ENCODE results near the gene VAPB.

Gene VAPB

GRCh38 chr20:58438970-58439808 lies 50.2 kb downstream of the VAPB start:
- DNase-seq = no peak

GRCh38 chr20:58440021-58440767 lies 51.2 kb downstream of the VAPB start:
- DNase-seq = no peak

- DNase-seq = no peak
Measured at GRCh38 chr20:58441723-58442122, 52.7 kb downstream of the VAPB start.

GRCh38 chr20:58444746-58445255 lies 55.8 kb downstream of the VAPB start:
- DNase-seq = no peak

- no peak for DNase-seq
Measured at GRCh38 chr20:58446264-58446959, 57.4 kb downstream of the VAPB start.

- DNase-seq = no peak
Measured at GRCh38 chr20:58446960-58447265, 57.9 kb downstream of the VAPB start.

GRCh38 chr20:58447511-58448391 lies 58.7 kb downstream of the VAPB start:
- no peak for DNase-seq

- no peak for DNase-seq
Measured at GRCh38 chr20:58448958-58449357, 59.9 kb downstream of the VAPB start.

- DNase-seq = no peak
Measured at GRCh38 chr20:58449681-58450221, 60.7 kb downstream of the VAPB start.

GRCh38 chr20:58450254-58450653 lies 61.2 kb downstream of the VAPB start:
- no peak for DNase-seq

- DNase-seq = no peak
Measured at GRCh38 chr20:58452667-58453255, 63.7 kb downstream of the VAPB start.

- DNase-seq = no peak
Measured at GRCh38 chr20:58453391-58453790, 64.4 kb downstream of the VAPB start.

GRCh38 chr20:58454460-58454859 lies 65.4 kb downstream of the VAPB start:
- no peak for DNase-seq

GRCh38 chr20:58457083-58457695 lies 68.2 kb downstream of the VAPB start:
- no peak for DNase-seq

GRCh38 chr20:58458342-58459057 lies 69.5 kb downstream of the VAPB start:
- no peak for DNase-seq

GRCh38 chr20:58459058-58459750 lies 70.2 kb downstream of the VAPB start:
- DNase-seq = no peak

- no peak for DNase-seq
Measured at GRCh38 chr20:58461104-58461503, 72.1 kb downstream of the VAPB start.

- DNase-seq = no peak
Measured at GRCh38 chr20:58461899-58462298, 72.9 kb downstream of the VAPB start.

GRCh38 chr20:58463256-58463655 lies 74.2 kb downstream of the VAPB start:
- no peak for DNase-seq

GRCh38 chr20:58464838-58465237 lies 75.8 kb downstream of the VAPB start:
- no peak for DNase-seq

All from cortex of kidney (tissue), 1 donor.